HG03280 (cell line): ENCODE data around the gene DEFB125.
"Not testable (repeated sequence)": the region's sequence is repeated elsewhere in the genome, so short reads cannot be mapped to it uniquely, and the experiment has no call there.

Experiments used
- ATAC-seq: cut with Tn5 transposase; IDR thresholded peaks from one replicate; pipeline ENCODE4 v1.9.1; 2021; ENCODE audit warnings: mild to moderate bottlenecking, moderate library complexity; ENCODE audit not compliant: unreplicated experiment

Gene DEFB125

GRCh38 chr20:87401-87800 is at the start of gene DEFB125:
Gene DEFB125, plus strand, starts transcription at chr20:87672. Its CDS starts 38 bp downstream, at chr20:87710.
- no peak for ATAC-seq

GRCh38 chr20:60035-60918 is 27.2 kb upstream of the DEFB125 start:
- no peak for ATAC-seq

GRCh38 chr20:61230-61629 is 26.2 kb upstream of the DEFB125 start:
- ATAC-seq = no peak

GRCh38 chr20:61757-62156 is 25.7 kb upstream of the DEFB125 start:
- ATAC-seq = no peak

- no peak for ATAC-seq
These were observed 25.0 kb upstream of the DEFB125 start for GRCh38 chr20:62487-62886.

GRCh38 chr20:64026-64603 is 23.4 kb upstream of the DEFB125 start:
- ATAC-seq = no peak

GRCh38 chr20:64766-65322 is 22.6 kb upstream of the DEFB125 start:
- no peak for ATAC-seq

GRCh38 chr20:77231-77630 is 10.2 kb upstream of the DEFB125 start:
- no peak for ATAC-seq

- ATAC-seq = no peak
These were observed 9.1 kb upstream of the DEFB125 start for GRCh38 chr20:78338-78737.

GRCh38 chr20:79565-79964 is 7.9 kb upstream of the DEFB125 start:
- no peak for ATAC-seq

- no peak for ATAC-seq
These were observed 3.2 kb downstream of the DEFB125 start for GRCh38 chr20:90651-91050.

GRCh38 chr20:93641-94040 is 6.2 kb downstream of the DEFB125 start:
- no peak for ATAC-seq

GRCh38 chr20:95215-95614 is 7.7 kb downstream of the DEFB125 start:
- no peak for ATAC-seq

GRCh38 chr20:97691-98090 is 10.2 kb downstream of the DEFB125 start:
- ATAC-seq = not testable (repeated sequence)

- no peak for ATAC-seq
These were observed 14.5 kb downstream of the DEFB125 start for GRCh38 chr20:101975-102374.

- ATAC-seq = no peak
These were observed 16.0 kb downstream of the DEFB125 start for GRCh38 chr20:103456-103855.

- no peak for ATAC-seq
These were observed 24.9 kb downstream of the DEFB125 start for GRCh38 chr20:112396-112795.

- no peak for ATAC-seq
These were observed 30.0 kb downstream of the DEFB125 start for GRCh38 chr20:117518-117917.

GRCh38 chr20:129786-130323 is 42.4 kb downstream of the DEFB125 start:
- not testable (repeated sequence) for ATAC-seq

GRCh38 chr20:137668-138490 is 50.4 kb downstream of the DEFB125 start:
- no peak for ATAC-seq

GRCh38 chr20:142290-142689 is 54.8 kb downstream of the DEFB125 start, which contains the start of gene DEFB126:
Gene DEFB126, plus strand, starts transcription at chr20:142590. Its CDS starts 39 bp downstream, at chr20:142629.
- no peak for ATAC-seq
